ENCODE results near the gene KIFAP3. TPM values are rescaled to one million over a fixed set of nuclear protein-coding genes. Genes with fewer than 3 reads are reported as not detected.

Gene KIFAP3
- total RNA-seq, 1 experiment from 2014 or later = 2.3 TPM

- TF ChIP-seq ATF6 (CRISPR knock-in tag; IDR thresholded peaks at IDR 0.05) = no peak
- no peak for TF ChIP-seq GRHL2 (CRISPR knock-in tag; IDR thresholded peaks at IDR 0.05; ENCODE audit: insufficient replicate concordance, severe bottlenecking)
- TF ChIP-seq, protein P1, sequence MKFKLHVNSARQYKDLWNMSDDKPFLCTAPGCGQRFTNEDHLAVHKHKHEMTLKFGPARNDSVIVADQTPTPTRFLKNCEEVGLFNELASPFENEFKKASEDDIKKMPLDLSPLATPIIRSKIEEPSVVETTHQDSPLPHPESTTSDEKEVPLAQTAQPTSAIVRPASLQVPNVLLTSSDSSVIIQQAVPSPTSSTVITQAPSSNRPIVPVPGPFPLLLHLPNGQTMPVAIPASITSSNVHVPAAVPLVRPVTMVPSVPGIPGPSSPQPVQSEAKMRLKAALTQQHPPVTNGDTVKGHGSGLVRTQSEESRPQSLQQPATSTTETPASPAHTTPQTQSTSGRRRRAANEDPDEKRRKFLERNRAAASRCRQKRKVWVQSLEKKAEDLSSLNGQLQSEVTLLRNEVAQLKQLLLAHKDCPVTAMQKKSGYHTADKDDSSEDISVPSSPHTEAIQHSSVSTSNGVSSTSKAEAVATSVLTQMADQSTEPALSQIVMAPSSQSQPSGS (CRISPR knock-in tag; IDR thresholded peaks at IDR 0.05; ENCODE audit: borderline replicate concordance, low read depth) = no peak
Measured at GRCh38 chr1:170096806-170097340, 22.4 kb upstream of the KIFAP3 start (continued).

DNA sequence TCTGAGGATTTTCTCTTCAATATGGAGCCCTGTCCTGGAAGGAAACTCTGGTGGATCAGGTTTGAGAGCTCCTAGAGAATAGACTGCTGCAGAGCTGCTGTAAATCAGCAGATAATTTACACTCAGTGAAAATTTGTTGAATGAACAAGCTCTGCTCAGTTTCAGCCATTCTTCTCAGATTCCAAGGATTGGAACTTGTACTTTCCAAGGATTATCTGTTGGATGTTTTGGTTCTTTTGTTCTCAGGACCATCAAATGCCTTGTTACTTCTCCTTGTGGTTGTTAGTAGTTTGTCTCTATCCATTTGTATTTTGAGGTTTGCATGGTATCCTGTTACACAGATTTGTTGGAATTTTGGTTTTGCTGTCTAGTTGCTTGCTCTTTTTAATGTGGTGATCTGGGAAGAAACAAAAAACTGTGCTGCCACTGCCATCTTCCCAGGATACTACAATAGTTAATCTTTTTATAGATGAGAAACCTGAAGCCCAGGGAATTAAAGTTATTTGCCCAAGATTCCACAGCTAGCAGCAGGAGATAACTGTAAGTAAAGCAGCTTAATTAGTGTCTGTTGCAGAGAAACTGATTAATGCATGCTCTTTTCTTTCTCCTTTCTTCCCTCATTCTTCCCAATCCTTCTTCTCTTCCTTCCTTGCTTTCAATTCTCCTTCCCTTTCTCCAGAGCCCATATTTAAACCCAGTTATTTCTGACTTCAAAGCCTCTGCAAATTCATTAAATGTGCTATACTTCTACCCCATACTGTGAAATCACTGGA is 21.7 kb upstream of the KIFAP3 start:
- H3K4me1 Mint-ChIP-seq = peaks cover 34% of the 10 kb centered on the region
- H3K9me3 Mint-ChIP-seq = peaks cover 5% of the 10 kb centered on the region
- TF ChIP-seq NR1H2 (CRISPR knock-in tag; IDR thresholded peaks at IDR 0.05) (no peak), GRHL2 (CRISPR knock-in tag; IDR thresholded peaks at IDR 0.05; ENCODE audit: insufficient replicate concordance, severe bottlenecking) (no peak), SMAD4 (CRISPR knock-in tag; IDR thresholded peaks at IDR 0.05) (no peak), FOXP1 (CRISPR knock-in tag; IDR thresholded peaks at IDR 0.05; ENCODE audit: borderline replicate concordance) (no peak), ZNF396 (CRISPR knock-in tag; IDR thresholded peaks at IDR 0.05; ENCODE audit: borderline replicate concordance) (no peak), IRF2 (CRISPR knock-in tag; IDR thresholded peaks at IDR 0.05; ENCODE audit: borderline replicate concordance, low read depth) (no peak), ZNF138 (CRISPR knock-in tag; conservative IDR thresholded peaks at IDR 0.05) (no peak), ZNF121 (CRISPR knock-in tag; IDR thresholded peaks at IDR 0.05) (no peak), CREB1 (CRISPR knock-in tag; IDR thresholded peaks at IDR 0.05) (no peak), NFATC4 (CRISPR knock-in tag; IDR thresholded peaks at IDR 0.05) (no peak), OVOL2 (CRISPR knock-in tag; IDR thresholded peaks at IDR 0.05; ENCODE audit: borderline replicate concordance) (no peak), CBFB (CRISPR knock-in tag; IDR thresholded peaks at IDR 0.05; ENCODE audit: low read depth) (no peak), ZNF423 (CRISPR knock-in tag; IDR thresholded peaks at IDR 0.05) (no peak), ZNF425 (CRISPR knock-in tag; conservative IDR thresholded peaks at IDR 0.05) (no peak), NFE2L1 (CRISPR knock-in tag; IDR thresholded peaks at IDR 0.05) (no peak), ZBTB21 (CRISPR knock-in tag; IDR thresholded peaks at IDR 0.05; ENCODE audit: borderline replicate concordance) (no peak), ZNF532 (CRISPR knock-in tag; IDR thresholded peaks at IDR 0.05; ENCODE audit: borderline replicate concordance) (no peak)
- TF ChIP-seq, protein P2, sequence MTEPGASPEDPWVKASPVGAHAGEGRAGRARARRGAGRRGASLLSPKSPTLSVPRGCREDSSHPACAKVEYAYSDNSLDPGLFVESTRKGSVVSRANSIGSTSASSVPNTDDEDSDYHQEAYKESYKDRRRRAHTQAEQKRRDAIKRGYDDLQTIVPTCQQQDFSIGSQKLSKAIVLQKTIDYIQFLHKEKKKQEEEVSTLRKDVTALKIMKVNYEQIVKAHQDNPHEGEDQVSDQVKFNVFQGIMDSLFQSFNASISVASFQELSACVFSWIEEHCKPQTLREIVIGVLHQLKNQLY (CRISPR knock-in tag; IDR thresholded peaks at IDR 0.05) = no peak
- TF ChIP-seq, protein P1 (CRISPR knock-in tag; IDR thresholded peaks at IDR 0.05; ENCODE audit: borderline replicate concordance, low read depth) = no peak
- ChIA-PET POLR2A (interaction anchor here (0.8 kb wide), 1 partner anchor 9 kb away, joined by 3 read pairs; no protein-coding TSS in a partner anchor), CTCF (interaction anchor here (1.5 kb wide), 1 partner anchor 22 kb away, joined by 7 read pairs; the partner anchor contains the start of gene KIFAP3)
- no peak overlapping the region; the same call in 1 of the 2 replicates for H3K4me3 Mint-ChIP-seq
- H3K27me3 Mint-ChIP-seq (ENCODE audit: low read depth) = peaks cover 3% of the 10 kb centered on the region; the same call in 1 of the 2 replicates
- H3K36me3 Mint-ChIP-seq = peaks cover 3% of the 10 kb centered on the region; the same call in 1 of the 2 replicates
- H3K27ac Mint-ChIP-seq = no peak overlapping the region
- DNase-seq (ENCODE audit: low spot score) (no peak), ATAC-seq (no peak)

Measured in WTC11 (cell line).